ENCODE measurements around the gene PIK3C3.

GRCh38 chr18:41954827-41955613 lies at the start of gene PIK3C3:
- TF ChIP-seq POLR2A (IDR thresholded peaks at IDR 0.05; ENCODE audit: low read depth) (no peak), CTCF (IDR thresholded peaks at IDR 0.05) (no peak)

All from esophagus muscularis mucosa (tissue), 3 donors.